ENCODE results near the gene L2HGDH. TPM values are rescaled to one million over a fixed set of nuclear protein-coding genes. Genes with fewer than 3 reads are reported as not detected.
"Not testable (repeated sequence)": the region's sequence is repeated elsewhere in the genome, so short reads cannot be mapped to it uniquely, and the experiment has no call there.

The L2HGDH gene
- total RNA-seq, 2 donors from 2014 or later, result 3.4 to 4.9 TPM

DNA sequence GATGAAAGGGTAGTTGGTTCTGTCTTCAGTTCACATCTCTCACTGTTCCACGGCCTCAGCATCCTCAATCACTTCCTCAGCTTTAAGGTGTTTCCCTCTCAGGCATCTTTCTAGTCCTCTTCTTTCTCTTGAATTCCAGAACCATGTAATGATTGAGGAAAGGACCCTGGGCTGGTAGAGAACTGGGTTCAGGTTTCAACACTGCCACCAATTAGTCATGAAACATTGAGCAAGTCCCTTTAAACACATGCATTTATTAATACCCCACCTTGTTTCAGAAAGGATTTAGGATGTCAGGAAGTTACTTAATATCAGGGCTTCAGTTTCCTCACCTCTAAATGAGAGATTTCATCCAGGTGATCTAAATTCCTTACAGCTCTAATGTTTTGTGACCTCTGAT, 7.3 kb upstream of the L2HGDH start:
- Histone ChIP-seq H3K36me3 (replicated peaks in 1 of 2; ENCODE audit: insufficient read depth in 1 of 2, low read depth in 2 of 2) (peaks cover 0 to 3% of the 10 kb centered on the region in 2 donors), H3K4me3 (no peak overlapping the region), H3K27me3 (no peaks in the 10 kb centered on the region), H3K9me3 (no peaks in the 10 kb centered on the region), H3K27ac (no peak overlapping the region), H3K4me1 (peaks cover 11% of the 10 kb centered on the region)
- TF ChIP-seq, protein P1, sequence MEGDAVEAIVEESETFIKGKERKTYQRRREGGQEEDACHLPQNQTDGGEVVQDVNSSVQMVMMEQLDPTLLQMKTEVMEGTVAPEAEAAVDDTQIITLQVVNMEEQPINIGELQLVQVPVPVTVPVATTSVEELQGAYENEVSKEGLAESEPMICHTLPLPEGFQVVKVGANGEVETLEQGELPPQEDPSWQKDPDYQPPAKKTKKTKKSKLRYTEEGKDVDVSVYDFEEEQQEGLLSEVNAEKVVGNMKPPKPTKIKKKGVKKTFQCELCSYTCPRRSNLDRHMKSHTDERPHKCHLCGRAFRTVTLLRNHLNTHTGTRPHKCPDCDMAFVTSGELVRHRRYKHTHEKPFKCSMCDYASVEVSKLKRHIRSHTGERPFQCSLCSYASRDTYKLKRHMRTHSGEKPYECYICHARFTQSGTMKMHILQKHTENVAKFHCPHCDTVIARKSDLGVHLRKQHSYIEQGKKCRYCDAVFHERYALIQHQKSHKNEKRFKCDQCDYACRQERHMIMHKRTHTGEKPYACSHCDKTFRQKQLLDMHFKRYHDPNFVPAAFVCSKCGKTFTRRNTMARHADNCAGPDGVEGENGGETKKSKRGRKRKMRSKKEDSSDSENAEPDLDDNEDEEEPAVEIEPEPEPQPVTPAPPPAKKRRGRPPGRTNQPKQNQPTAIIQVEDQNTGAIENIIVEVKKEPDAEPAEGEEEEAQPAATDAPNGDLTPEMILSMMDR (IDR thresholded peaks at IDR 0.05), result no peak
- TF ChIP-seq POLR2A (IDR thresholded peaks at IDR 0.05), result no peak
- WGBS, 2 donors, result 54 to 79% methylated on average over 1 of the region's 1 CpG
- ATAC-seq (no peak), DNase-seq (no peak)
- intact Hi-C loops (cut with DNase I), result loop anchor here (5.0 to 10.0 kb wide), 2 partner anchors 213 to 456 kb away; partner anchors contain the start of gene MAP4K5

DNA sequence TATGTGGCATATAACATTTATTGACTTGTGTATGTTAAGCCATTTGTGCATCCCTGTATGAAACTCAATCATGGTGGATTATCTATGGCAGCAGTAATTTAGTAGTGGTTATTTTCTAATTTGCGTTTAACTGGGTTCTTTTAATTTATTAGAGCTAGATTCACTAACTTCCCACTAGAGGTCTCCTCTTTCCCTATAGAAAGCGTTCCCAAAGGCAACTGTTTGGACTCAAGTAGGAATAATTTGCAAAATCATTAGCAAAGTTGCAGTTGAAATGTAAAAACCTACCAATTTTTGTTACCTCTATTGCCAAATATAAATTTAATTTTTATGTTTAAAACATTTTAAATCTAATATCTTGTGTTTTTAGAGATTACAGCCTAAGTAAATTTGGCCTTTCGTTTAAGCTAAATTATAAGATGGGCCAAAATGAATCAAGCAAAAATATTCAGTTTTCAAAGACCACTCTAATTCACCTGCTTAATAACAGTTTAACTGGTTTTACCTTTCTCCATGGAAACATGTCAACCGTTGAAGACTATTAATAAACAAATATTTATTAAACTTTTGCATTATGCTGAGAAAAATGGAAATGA, 6.1 kb upstream of the L2HGDH start:
- no peak for ATAC-seq
- H3K27ac ChIP-seq, result no peak overlapping the region
- intact Hi-C loops (cut with DNase I), result loop anchor here (5.0 to 10.0 kb wide), 2 partner anchors 214 to 457 kb away; partner anchors contain the start of gene MAP4K5

DNA sequence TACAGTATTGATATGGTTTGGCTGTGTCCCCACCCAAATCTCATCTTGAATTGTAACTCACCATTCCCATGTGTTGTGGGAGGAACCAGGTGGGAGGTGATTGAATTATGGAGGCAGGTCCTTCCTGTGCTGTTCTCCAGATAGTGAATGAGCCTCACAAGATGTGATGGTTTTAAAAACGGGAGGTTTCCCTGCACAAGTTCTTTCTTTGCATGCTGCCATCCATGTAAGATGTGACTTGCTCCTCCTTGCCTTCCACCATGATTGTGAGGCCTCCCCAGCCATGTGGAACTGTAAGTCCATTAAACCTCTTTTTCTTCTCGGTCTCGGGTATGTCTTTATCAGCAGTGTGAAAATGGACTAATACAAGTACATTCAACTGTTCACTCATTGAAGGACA, 2.1 kb upstream of the L2HGDH start:
- 90 to 98% methylated on average over 3 of the region's 3 CpGs for WGBS, 2 donors
- not testable (repeated sequence) for H3K27me3 ChIP-seq; ATAC-seq; H3K9me3 ChIP-seq; H3K36me3 ChIP-seq (replicated peaks in 1 of 2; ENCODE audit: insufficient read depth in 1 of 2, low read depth in 2 of 2); DNase-seq; H3K27ac ChIP-seq; H3K4me3 ChIP-seq
- intact Hi-C loops (cut with DNase I), result loop anchor here (10.0 kb wide), 1 partner anchor 461 kb away; no protein-coding TSS in a partner anchor
- peaks cover 16% of the 10 kb centered on the region for H3K4me1 ChIP-seq

More for the DNA sequence above, 6.1 kb upstream of the L2HGDH start:
- no peak for TF ChIP-seq POLR2A (IDR thresholded peaks at IDR 0.05)
- TF ChIP-seq, protein P1 (IDR thresholded peaks at IDR 0.05), result peak; percentile 39 to 76 (median 66)
- no peaks in the 10 kb centered on the region for H3K27me3 ChIP-seq
- no peak for DNase-seq
- peaks cover 16% of the 10 kb centered on the region for H3K4me1 ChIP-seq
- 37 to 38% methylated on average over 4 of the region's 4 CpGs for WGBS, 2 donors
- no peaks in the 10 kb centered on the region for H3K9me3 ChIP-seq
- H3K36me3 ChIP-seq (replicated peaks in 1 of 2; ENCODE audit: insufficient read depth in 1 of 2, low read depth in 2 of 2), result no peaks in the 10 kb centered on the region
- H3K4me3 ChIP-seq, result no peak overlapping the region

DNA sequence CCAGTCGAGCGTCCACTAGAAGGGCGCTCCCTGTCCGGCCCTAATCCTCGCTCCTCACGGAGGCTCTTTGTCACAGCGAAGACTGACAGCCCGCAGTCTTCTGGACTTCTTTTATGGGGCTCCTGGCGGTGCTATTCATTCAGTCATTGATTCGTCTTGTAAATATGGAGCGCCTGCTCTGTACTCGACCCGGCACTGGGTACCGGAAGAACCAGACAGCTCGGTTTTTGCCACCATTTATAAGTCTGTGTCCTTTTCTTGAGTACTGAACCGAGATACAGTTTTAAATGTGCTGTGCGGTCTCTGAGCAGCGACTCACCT, 665 bp upstream of the L2HGDH start:
- Histone ChIP-seq H3K27ac (peak overlapping the region; percentile 91 to 96 (median 95)), H3K4me3 (peak overlapping the region; percentile 29 to 55), H3K4me1 (peaks cover 16% of the 10 kb centered on the region), H3K9me3 (no peaks in the 10 kb centered on the region), H3K27me3 (no peaks in the 10 kb centered on the region), H3K36me3 (replicated peaks in 1 of 2; ENCODE audit: insufficient read depth in 1 of 2, low read depth in 2 of 2) (no peaks in the 10 kb centered on the region)
- ATAC-seq (peak; percentile 2), DNase-seq (no peak)
- TF ChIP-seq, protein P1 (IDR thresholded peaks at IDR 0.05), result peak in 2 of 7 experiments; percentile 9 to 24
- TF ChIP-seq POLR2A (IDR thresholded peaks at IDR 0.05), result no peak
- WGBS, 2 donors, result 1% methylated on average over 18 of the region's 18 CpGs
- intact Hi-C loops (cut with DNase I), result loop anchor here (10.0 kb wide), 1 partner anchor 462 kb away; no protein-coding TSS in a partner anchor

DNA sequence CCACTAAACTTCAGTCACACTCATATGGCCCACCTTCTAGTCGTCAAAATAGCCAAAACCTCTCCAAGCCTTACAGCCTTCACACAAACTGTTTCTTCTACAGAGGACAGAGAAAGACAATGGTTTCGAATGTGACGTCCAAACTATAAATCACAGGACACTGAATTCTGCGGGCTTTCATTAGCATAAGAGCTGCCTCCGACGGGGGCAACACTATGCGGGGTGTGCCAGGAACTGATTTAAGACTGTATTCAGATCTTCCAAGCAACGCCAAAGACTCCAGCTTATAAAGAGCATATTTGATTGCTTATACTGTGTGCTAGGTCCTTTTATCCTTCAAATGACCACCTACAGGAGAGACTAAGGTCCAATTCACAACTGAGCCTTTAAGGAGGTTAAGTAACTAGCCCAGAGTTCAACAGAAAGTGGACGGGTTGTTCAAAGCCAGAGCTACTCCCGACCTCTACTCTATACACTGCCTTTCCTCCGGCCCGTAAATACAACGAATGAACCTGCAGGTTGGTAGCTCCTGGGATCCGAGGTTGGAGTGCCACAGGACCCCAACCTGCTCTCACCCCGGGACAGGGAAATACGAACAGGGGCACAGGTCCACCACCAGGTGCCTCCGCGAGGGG, 575 bp downstream of the L2HGDH start:
- 2% methylated on average over 12 to 18 of the region's 18 CpGs for WGBS, 2 donors
- intact Hi-C loops (cut with DNase I), result loop anchor here (10.0 kb wide), 1 partner anchor 463 kb away; no protein-coding TSS in a partner anchor

More for the DNA sequence above, 575 bp downstream of the L2HGDH start:
- ATAC-seq, result no peak
- no peaks in the 10 kb centered on the region for H3K9me3 ChIP-seq
- peaks cover 16% of the 10 kb centered on the region for H3K4me1 ChIP-seq
- peak overlapping the region; percentile 91 to 96 (median 95) for H3K27ac ChIP-seq
- H3K36me3 ChIP-seq (replicated peaks in 1 of 2; ENCODE audit: insufficient read depth in 1 of 2, low read depth in 2 of 2), result no peaks in the 10 kb centered on the region
- no peak for DNase-seq
- TF ChIP-seq, protein P1 (IDR thresholded peaks at IDR 0.05), result peak in 6 of 7 experiments; percentile 39 to 86 (median 74)
- TF ChIP-seq POLR2A (IDR thresholded peaks at IDR 0.05), result no peak
- peak overlapping the region; percentile 29 to 55 for H3K4me3 ChIP-seq
- H3K27me3 ChIP-seq, result no peaks in the 10 kb centered on the region
